Lung (tissue), 12 donors: Measurements from ENCODE around the gene CCNQ. TPM values are rescaled to one million over a fixed set of nuclear protein-coding genes. Genes with fewer than 3 reads are reported as not detected.

Experiments used
- ATAC-seq: fragments of 200-7000 bp; cut with Tn5 transposase; one replicate; pipeline ENCODE4 v1.9.1; 2020; ENCODE audit warnings: moderate number of reproducible peaks; ENCODE audit not compliant: insufficient read depth, low FRiP score
- DNase-seq, 3 donors: peaks; one replicate each; pipeline ENCODE4 v3.0.0-alpha.2; 2013 to 2017
- H3K27ac ChIP-seq, 2 donors: one replicate each; pipeline ENCODE4 v1.5.1; 2013; ENCODE audit warnings: mild to moderate bottlenecking in 2 of 2, moderate library complexity in 2 of 2, control low read depth in 1 of 2, inconsistent platforms in 1 of 2, low read depth in 1 of 2, low read length in 1 of 2
- H3K27me3 ChIP-seq, 3 donors: one replicate each; pipeline ENCODE4 v1.5.1; 2013; ENCODE audit warnings: low read length in 2 of 3; ENCODE audit not compliant: control insufficient read depth in 3 of 3, insufficient read depth in 3 of 3
- H3K36me3 ChIP-seq, 4 donors: one replicate each; pipeline ENCODE4 v1.5.1; 2013; ENCODE audit warnings: low read length in 4 of 4, mild to moderate bottlenecking in 1 of 4, moderate library complexity in 1 of 4; ENCODE audit not compliant: control insufficient read depth in 4 of 4, insufficient read depth in 4 of 4
- H3K4me1 ChIP-seq, 5 donors: one replicate each; pipeline ENCODE4 v1.5.1; 2013; ENCODE audit warnings: low read length in 5 of 5, mild to moderate bottlenecking in 2 of 5, moderate library complexity in 1 of 5; ENCODE audit not compliant: control insufficient read depth in 5 of 5, insufficient read depth in 5 of 5
- H3K4me3 ChIP-seq: one replicate; pipeline ENCODE4 v1.5.1; 2013; ENCODE audit warnings: mild to moderate bottlenecking, control low read depth, moderate library complexity
- H3K9ac ChIP-seq, 2 donors: one replicate each; pipeline ENCODE4 v1.5.1; 2013; ENCODE audit warnings: low read length in 2 of 2, control low read depth in 1 of 2; ENCODE audit not compliant: insufficient read depth in 1 of 2
- H3K9me3 ChIP-seq, 4 donors: one replicate each; pipeline ENCODE4 v1.5.1; 2013; ENCODE audit warnings: low read length in 3 of 4, mild to moderate bottlenecking in 1 of 4, moderate library complexity in 1 of 4; ENCODE audit not compliant: control insufficient read depth in 4 of 4, insufficient read depth in 3 of 4
- WGBS, 2 donors: extraction: QIAGEN DNeasy Blood & Tissue Kit; methylation state at CpG; one replicate each; pipeline ENCODE4 v1.1.7; 2013; 5-methylcytosine and 5-hydroxymethylcytosine counted together
- polyA plus RNA-seq, 2 donors: library from polyadenylated mRNA; stranded (reverse); fragments of 200-250 nt; gene quantifications; one replicate each; pipeline ENCODE4 v1.2.1, GENCODE V29; 2013
- total RNA-seq, 2 donors: library from RNA; depleted of rRNA in 1 of 2; stranded (reverse); fragments of >200 nt in 1 of 2; gene quantifications; one replicate each; pipeline ENCODE4 v1.2.1, GENCODE V29; 2014 to 2021
- TF ChIP-seq, protein P1 (sequence below): IDR thresholded peaks from 2 replicates; pipeline ENCODE4 v1.5.1; 2012; ENCODE audit warnings: mild to moderate bottlenecking; ENCODE audit errors: control extremely low read depth, extremely low read depth
- donor health status: control.
- donor health status: control.
- donor health status: Bipolar disorder and iron deficiency.
- donor health status: healthy.
- donor health status: DM: yes; HTN: yes; CAD: no.

CCNQ gene
- total and polyA plus RNA-seq, 4 donors, result 14.2 to 46.4 (median 24.9) TPM

DNA sequence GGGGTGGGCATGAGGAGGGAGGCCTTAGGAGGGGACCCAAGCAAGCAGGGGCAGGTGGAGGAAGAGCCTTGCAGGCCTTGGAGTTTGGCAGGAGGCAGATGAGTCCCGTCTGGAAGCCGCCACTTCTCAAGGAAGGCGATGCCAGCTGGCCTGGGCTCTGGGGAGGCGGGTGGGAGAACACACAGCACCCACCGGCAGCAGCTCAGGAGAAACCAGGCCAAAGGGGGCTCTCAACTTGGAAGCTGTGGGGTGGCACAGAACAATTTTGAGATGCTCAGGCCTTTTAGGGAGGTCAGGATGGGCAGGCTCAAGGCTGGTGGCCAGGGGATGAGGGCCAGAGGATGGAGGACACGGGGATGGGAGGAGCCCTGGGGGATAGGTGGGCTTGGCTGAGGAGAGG, 36.4 kb upstream of the CCNQ start:
- Histone ChIP-seq H3K4me1 (peaks cover 0 to 9% (median 4%) of the 10 kb centered on the region in 5 donors), H3K9me3 (peaks cover 0 to 7% (median 0%) of the 10 kb centered on the region in 4 donors), H3K9ac (no peak overlapping the region), H3K36me3 (no peaks in the 10 kb centered on the region), H3K27ac (no peak overlapping the region), H3K27me3 (peaks cover 0 to 3% (median 0%) of the 10 kb centered on the region in 3 donors), H3K4me3 (no peak overlapping the region)
- ATAC-seq (no peak), DNase-seq (peak; percentile 7 to 36 (median 24))
- WGBS, 2 donors, result 82 to 89% methylated on average over 6 of the region's 6 CpGs
- TF ChIP-seq, protein P1, sequence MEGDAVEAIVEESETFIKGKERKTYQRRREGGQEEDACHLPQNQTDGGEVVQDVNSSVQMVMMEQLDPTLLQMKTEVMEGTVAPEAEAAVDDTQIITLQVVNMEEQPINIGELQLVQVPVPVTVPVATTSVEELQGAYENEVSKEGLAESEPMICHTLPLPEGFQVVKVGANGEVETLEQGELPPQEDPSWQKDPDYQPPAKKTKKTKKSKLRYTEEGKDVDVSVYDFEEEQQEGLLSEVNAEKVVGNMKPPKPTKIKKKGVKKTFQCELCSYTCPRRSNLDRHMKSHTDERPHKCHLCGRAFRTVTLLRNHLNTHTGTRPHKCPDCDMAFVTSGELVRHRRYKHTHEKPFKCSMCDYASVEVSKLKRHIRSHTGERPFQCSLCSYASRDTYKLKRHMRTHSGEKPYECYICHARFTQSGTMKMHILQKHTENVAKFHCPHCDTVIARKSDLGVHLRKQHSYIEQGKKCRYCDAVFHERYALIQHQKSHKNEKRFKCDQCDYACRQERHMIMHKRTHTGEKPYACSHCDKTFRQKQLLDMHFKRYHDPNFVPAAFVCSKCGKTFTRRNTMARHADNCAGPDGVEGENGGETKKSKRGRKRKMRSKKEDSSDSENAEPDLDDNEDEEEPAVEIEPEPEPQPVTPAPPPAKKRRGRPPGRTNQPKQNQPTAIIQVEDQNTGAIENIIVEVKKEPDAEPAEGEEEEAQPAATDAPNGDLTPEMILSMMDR, result no peak

DNA sequence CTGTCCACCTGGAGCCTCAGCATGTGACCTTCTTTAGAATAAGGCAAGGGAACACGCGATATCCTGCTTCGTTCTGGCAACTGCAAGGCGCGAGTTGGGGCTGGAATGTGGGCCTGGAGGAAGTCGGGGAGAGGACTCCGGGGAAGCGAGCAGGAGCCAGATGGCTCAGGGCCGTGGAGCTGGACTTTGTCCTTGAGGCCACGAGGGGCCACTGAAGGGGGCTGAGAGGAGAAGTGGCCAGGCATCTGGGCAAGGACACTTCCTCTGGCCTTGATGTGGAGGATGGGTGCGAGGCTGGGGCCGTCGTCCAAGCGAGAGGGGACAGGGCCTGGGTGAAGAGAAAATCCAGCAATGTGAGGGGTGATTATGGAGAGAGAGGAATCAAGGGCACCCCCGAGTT, 35.9 kb upstream of the CCNQ start:
- H3K27me3 ChIP-seq, result peaks cover 0 to 3% (median 0%) of the 10 kb centered on the region in 3 donors
- ATAC-seq, result no peak
- TF ChIP-seq, protein P1, result no peak
- no peaks in the 10 kb centered on the region for H3K36me3 ChIP-seq
- WGBS, 2 donors, result 69% methylated on average over 9 to 15 of the region's 15 CpGs
- H3K9me3 ChIP-seq, result peaks cover 0 to 6% (median 0%) of the 10 kb centered on the region in 4 donors
- no peak overlapping the region for H3K4me3 ChIP-seq
- no peak overlapping the region for H3K27ac ChIP-seq
- H3K4me1 ChIP-seq, result peaks cover 0 to 9% (median 4%) of the 10 kb centered on the region in 5 donors
- peak; percentile 70 to 81 (median 71) for DNase-seq
- no peak overlapping the region for H3K9ac ChIP-seq

DNA sequence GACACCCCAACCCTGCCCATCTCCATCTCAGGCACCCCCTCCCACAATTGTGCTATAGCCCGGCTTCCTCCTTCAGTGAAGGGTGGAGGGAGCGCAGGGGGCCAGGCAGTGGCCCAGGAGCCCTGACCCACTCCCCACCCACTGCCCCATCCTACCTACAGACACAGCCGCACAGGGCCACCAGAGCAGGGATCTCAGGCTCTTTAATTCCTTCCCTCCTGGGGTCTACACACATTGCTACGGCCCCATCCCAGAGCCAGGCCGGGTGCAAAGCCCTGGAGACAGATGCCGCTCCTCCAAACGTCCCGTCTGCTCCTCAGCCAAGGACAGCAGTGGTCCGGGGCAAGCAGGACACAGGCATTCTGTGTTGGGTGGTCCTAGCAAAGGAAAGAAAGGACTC, 35.3 kb upstream of the CCNQ start:
- DNase-seq (peak in 1 of 3 donors; percentile 9), ATAC-seq (no peak)
- H3K9me3 ChIP-seq, result peaks cover 0 to 7% (median 0%) of the 10 kb centered on the region in 4 donors
- H3K4me1 ChIP-seq, result peaks cover 0 to 9% (median 4%) of the 10 kb centered on the region in 5 donors
- peaks cover 0 to 3% (median 0%) of the 10 kb centered on the region in 3 donors for H3K27me3 ChIP-seq
- H3K36me3 ChIP-seq, result no peaks in the 10 kb centered on the region
- H3K4me3 ChIP-seq, result no peak overlapping the region
- WGBS, 2 donors, result 86 to 94% methylated on average over 8 to 9 of the region's 9 CpGs
- H3K27ac ChIP-seq, result no peak overlapping the region
- no peak overlapping the region for H3K9ac ChIP-seq
- TF ChIP-seq, protein P1, result no peak
